Measurements from ENCODE around the gene GCM1. TPM values are rescaled to one million over a fixed set of nuclear protein-coding genes. Genes with fewer than 3 reads are reported as not detected.

GCM1 gene
- total and polyA plus RNA-seq, 12 donors = 0.01 TPM; not detected in 11

DNA sequence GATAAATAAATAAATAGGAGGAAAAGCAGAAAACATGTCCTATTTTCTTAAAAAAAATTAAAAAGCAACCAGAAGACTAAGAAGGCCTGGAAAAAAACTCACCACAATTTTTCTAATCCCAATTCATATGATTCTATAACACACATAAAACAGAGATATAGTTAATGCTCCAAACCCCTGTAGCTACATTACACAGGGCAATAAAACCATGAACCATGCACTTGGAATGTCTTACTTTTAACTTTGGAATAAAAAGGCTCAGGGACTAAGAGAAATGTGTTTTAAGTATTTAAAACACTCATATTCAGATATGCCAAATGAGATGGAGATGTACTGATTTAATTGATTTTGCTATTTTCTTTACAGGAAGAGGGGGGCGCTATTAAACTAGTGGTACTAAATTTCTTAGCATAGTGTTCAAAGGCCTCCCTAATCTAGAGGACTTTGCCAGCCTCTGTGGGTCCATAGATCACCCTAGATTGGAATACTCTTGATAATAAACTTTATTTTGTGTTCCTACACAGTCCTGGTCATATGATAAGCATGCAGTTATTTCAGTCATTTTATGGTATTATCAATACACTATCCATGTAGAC lies 30.3 kb upstream of the GCM1 start:
- H3K36me3 ChIP-seq = no peaks in the 10 kb centered on the region
- no peaks in the 10 kb centered on the region for H3K27me3 ChIP-seq
- H3K27ac ChIP-seq = no peak overlapping the region
- no peaks in the 10 kb centered on the region for H3K9me3 ChIP-seq
- intact Hi-C loops (cut with DNase I) = loop anchor here in 6 of 10 donors (5.0 to 10.0 kb wide), 8 partner anchors 73 to 546 kb away; no protein-coding TSS in a partner anchor
- DNase-seq (no peak), ATAC-seq (no peak)
- H3K4me1 ChIP-seq = peaks cover 0 to 10% (median 0%) of the 10 kb centered on the region in 9 donors
- 83 to 88% methylated on average over 1 of the region's 1 CpG for WGBS, 2 donors
- TF ChIP-seq, protein P1, sequence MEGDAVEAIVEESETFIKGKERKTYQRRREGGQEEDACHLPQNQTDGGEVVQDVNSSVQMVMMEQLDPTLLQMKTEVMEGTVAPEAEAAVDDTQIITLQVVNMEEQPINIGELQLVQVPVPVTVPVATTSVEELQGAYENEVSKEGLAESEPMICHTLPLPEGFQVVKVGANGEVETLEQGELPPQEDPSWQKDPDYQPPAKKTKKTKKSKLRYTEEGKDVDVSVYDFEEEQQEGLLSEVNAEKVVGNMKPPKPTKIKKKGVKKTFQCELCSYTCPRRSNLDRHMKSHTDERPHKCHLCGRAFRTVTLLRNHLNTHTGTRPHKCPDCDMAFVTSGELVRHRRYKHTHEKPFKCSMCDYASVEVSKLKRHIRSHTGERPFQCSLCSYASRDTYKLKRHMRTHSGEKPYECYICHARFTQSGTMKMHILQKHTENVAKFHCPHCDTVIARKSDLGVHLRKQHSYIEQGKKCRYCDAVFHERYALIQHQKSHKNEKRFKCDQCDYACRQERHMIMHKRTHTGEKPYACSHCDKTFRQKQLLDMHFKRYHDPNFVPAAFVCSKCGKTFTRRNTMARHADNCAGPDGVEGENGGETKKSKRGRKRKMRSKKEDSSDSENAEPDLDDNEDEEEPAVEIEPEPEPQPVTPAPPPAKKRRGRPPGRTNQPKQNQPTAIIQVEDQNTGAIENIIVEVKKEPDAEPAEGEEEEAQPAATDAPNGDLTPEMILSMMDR (IDR thresholded peaks at IDR 0.05) = peak in 1 of 9 donors; percentile 5
- H3K4me3 ChIP-seq = no peak overlapping the region

DNA sequence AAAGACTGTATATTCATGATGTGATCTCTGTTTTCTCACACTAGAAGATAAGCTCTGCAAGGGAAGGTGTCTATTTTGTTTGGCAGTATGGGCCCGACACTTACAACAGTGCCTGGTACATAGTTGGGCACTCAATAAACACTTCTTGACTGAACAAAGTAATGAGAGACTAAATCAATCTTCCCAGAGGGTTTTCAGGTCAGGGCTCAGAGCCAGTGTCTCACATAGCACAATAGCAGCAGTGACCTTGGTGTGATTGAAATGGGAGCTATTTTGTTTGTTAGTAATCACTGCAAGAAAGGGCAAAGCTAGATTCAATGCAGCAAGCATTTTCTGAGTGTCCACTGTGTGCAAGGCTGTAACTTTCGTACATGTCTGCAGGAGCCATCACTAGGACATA lies 26.4 kb upstream of the GCM1 start:
- Histone ChIP-seq H3K9me3 (no peaks in the 10 kb centered on the region), H3K4me3 (no peak overlapping the region), H3K27ac (no peak overlapping the region), H3K27me3 (no peaks in the 10 kb centered on the region), H3K36me3 (no peaks in the 10 kb centered on the region), H3K4me1 (peaks cover 0 to 14% (median 3%) of the 10 kb centered on the region in 9 donors)
- DNase-seq (no peak), ATAC-seq (no peak)
- TF ChIP-seq, protein P1 (IDR thresholded peaks at IDR 0.05) = no peak
- 63 to 66% methylated on average over 2 of the region's 2 CpGs for WGBS, 2 donors
- intact Hi-C loops (cut with DNase I) = loop anchor here in 6 of 10 donors (5.0 to 10.0 kb wide), 8 partner anchors 77 to 550 kb away; no protein-coding TSS in a partner anchor

DNA sequence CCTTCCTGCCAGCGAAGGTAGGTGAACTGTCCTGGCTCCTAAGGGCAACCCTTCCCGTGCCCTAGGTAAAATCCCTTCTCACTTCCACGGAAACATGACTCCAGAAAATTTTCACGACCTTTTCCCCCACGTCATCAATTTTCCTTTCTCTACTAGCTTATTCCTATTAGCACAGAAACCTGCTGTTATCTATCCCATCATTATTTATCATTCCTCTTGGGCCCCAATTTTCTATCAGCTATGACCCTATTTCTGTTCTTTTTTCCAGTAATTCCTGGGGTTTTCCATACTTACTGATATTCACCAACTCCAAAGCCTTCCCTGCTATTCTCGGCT lies 23.8 kb upstream of the GCM1 start:
- peaks cover 0 to 14% (median 3%) of the 10 kb centered on the region in 9 donors for H3K4me1 ChIP-seq
- ATAC-seq (peak in 1 of 8 donors; percentile 28), DNase-seq (no peak)
- no peaks in the 10 kb centered on the region for H3K9me3 ChIP-seq
- intact Hi-C loops (cut with DNase I) = loop anchor here (1.0 to 10.0 kb wide), 16 partner anchors 102 to 552 kb away; partner anchors contain the start of gene ELOVL5 (in 3 of the 10)
- no peak overlapping the region for H3K4me3 ChIP-seq
- 83 to 86% methylated on average over 6 of the region's 6 CpGs for WGBS, 2 donors
- no peaks in the 10 kb centered on the region for H3K27me3 ChIP-seq
- TF ChIP-seq, protein P1 (IDR thresholded peaks at IDR 0.05) = no peak
- no peak overlapping the region for H3K27ac ChIP-seq
- H3K36me3 ChIP-seq = no peaks in the 10 kb centered on the region

GRCh38 chr6:53171605-53172467 lies 23.2 kb upstream of the GCM1 start:
- Histone ChIP-seq H3K36me3 (no peaks in the 10 kb centered on the region), H3K27me3 (no peaks in the 10 kb centered on the region), H3K4me3 (no peak overlapping the region), H3K27ac (no peak overlapping the region), H3K4me1 (peaks cover 0 to 14% (median 3%) of the 10 kb centered on the region in 9 donors), H3K9me3 (no peaks in the 10 kb centered on the region)
- TF ChIP-seq, protein P1 (IDR thresholded peaks at IDR 0.05) = peak; percentile 100
- intact Hi-C loops (cut with DNase I) = loop anchor here (1.0 to 10.0 kb wide), 16 partner anchors 103 to 553 kb away; partner anchors contain the start of gene ELOVL5 (in 3 of the 10)
- 51 to 53% methylated on average over 20 of the region's 20 CpGs for WGBS, 2 donors
- DNase-seq (peak; percentile 88 to 90), ATAC-seq (peak; percentile 89 to 97 (median 94))

Measured in heart right ventricle (tissue), 16 donors.